Cardiac fibroblast (primary cell): Measurements from ENCODE around the gene ACSL6.
"Not testable (repeated sequence)": the region's sequence is repeated elsewhere in the genome, so short reads cannot be mapped to it uniquely, and the experiment has no call there.

Experiments used
- DNase-seq, 2 donors: peaks; one replicate each; pipeline versions ENCODE4 v3.0.0 to v3.0.0-alpha.2; 2010; ENCODE audit warnings: low read depth in 2 of 2
- H3K4me3 ChIP-seq, 2 donors: replicated peaks in 1 of 2; 1 replicate in 1 of 2; 2 replicates in 1 of 2; pipeline ENCODE4 v1.5.1; 2011; ENCODE audit warnings: low read depth in 2 of 2, low read length in 2 of 2, mild to moderate bottlenecking in 2 of 2, moderate library complexity in 1 of 2
- CTCF ChIP-seq: IDR thresholded peaks from one replicate; pipeline ENCODE4 v1.5.1; 2011; ENCODE audit warnings: low read depth, mild to moderate bottlenecking, low read length, inconsistent platforms

The ACSL6 gene

GRCh38 chr5:131914472-131914871 is 97.0 kb downstream of the ACSL6 start:
- DNase-seq, result no peak
- no peak for TF ChIP-seq CTCF
- no peak overlapping the region for H3K4me3 ChIP-seq

GRCh38 chr5:131913603-131914002 is 97.9 kb downstream of the ACSL6 start:
- TF ChIP-seq CTCF, result no peak
- H3K4me3 ChIP-seq, result no peak overlapping the region
- DNase-seq, result no peak

GRCh38 chr5:131906668-131907067 is 104.8 kb downstream of the ACSL6 start:
- no peak for DNase-seq
- no peak for TF ChIP-seq CTCF
- no peak overlapping the region for H3K4me3 ChIP-seq

- not testable (repeated sequence) for H3K4me3 ChIP-seq, DNase-seq
These were observed 109.2 kb downstream of the ACSL6 start for GRCh38 chr5:131902266-131902665.
